Duodenal mucosa (tissue), 2 donors: ENCODE results near the gene RGL3.
A peak's percentile ranks its signal among the peaks of the same experiment; 100 is the strongest.
"Not testable (repeated sequence)": the region's sequence is repeated elsewhere in the genome, so short reads cannot be mapped to it uniquely, and the experiment has no call there.

Source experiments
- H3K27ac ChIP-seq: one replicate; pipeline ENCODE4 v1.7.0; 2013; ENCODE audit warnings: low read depth, low read length
- H3K27me3 ChIP-seq, 2 donors: one replicate each; pipeline ENCODE4 v1.7.0; 2013; ENCODE audit warnings: low read length in 2 of 2, control low read depth in 1 of 2; ENCODE audit not compliant: insufficient read depth in 2 of 2, control insufficient read depth in 1 of 2
- H3K36me3 ChIP-seq, 2 donors: one replicate each; pipeline ENCODE4 v1.7.0; 2013; ENCODE audit warnings: low read length in 2 of 2, control low read depth in 1 of 2; ENCODE audit not compliant: insufficient read depth in 2 of 2, control insufficient read depth in 1 of 2
- H3K4me1 ChIP-seq, 2 donors: one replicate each; pipeline ENCODE4 v1.7.0; 2013; ENCODE audit warnings: low read length in 2 of 2, control low read depth in 1 of 2; ENCODE audit not compliant: insufficient read depth in 2 of 2, control insufficient read depth in 1 of 2
- H3K4me3 ChIP-seq, 2 donors: one replicate each; pipeline ENCODE4 v1.7.0; 2013; ENCODE audit warnings: low read length in 2 of 2, low read depth in 1 of 2
- H3K9ac ChIP-seq, 2 donors: one replicate each; pipeline ENCODE4 v1.7.0; 2013; ENCODE audit warnings: low read length in 2 of 2, low read depth in 1 of 2
- H3K9me3 ChIP-seq, 2 donors: one replicate each; pipeline ENCODE4 v1.7.0; 2013; ENCODE audit warnings: low read length in 2 of 2, control low read depth in 1 of 2; ENCODE audit not compliant: control insufficient read depth in 1 of 2

RGL3 gene

DNA sequence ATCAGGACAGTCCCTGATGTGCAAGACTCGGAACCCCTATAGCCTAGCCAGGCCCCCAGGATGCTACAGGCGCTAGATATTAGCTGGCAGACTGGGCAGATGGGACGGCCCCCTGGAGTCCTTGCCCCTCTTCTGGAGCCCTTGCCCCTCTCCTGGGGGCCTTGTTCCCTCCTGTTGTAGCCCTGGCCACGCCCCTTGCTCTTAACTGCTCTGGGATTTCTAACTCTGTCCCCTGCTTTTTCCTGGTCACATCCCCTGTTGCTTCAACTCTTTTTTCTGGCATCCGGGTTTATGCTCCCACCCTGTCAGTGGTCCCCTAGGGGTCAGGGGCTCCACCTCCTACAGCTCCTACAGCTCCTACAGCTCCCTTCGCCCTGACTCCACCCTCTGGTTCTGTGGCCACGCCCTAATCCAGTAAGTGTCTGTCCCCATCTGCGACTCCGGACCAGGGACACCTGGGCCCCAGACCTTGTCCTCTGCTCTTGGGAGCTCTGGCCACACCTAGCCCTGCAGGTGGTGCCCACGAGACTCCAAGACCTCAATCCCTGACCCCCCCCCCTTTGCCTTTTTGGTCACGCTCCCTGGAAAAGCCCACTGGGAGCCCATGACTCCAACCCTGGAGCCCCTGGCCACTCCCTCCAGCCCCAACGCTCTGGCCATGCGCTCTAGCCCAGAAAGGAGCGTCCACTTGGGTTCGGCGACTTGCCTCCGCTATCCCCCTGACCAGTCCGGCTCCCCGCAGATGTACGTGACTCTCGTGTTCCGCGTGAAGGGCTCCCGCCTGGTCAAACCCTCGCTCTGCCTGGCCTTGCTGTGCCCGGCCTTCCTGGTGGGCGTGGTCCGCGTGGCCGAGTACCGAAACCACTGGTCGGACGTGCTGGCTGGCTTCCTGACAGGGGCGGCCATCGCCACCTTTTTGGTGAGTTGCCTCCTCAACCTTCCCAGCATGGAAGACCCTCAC lies 57.1 kb downstream of the RGL3 start:
- H3K27ac ChIP-seq: no peak overlapping the region
- H3K9ac ChIP-seq: no peak overlapping the region
- no peak overlapping the region for H3K4me3 ChIP-seq
- H3K36me3 ChIP-seq: peaks cover 0 to 9% of the 10 kb centered on the region in 2 donors
- H3K27me3 ChIP-seq: no peaks in the 10 kb centered on the region
- no peaks in the 10 kb centered on the region for H3K9me3 ChIP-seq
- peaks cover 11 to 13% of the 10 kb centered on the region in 2 donors for H3K4me1 ChIP-seq

- peaks cover 13 to 14% of the 10 kb centered on the region in 2 donors for H3K4me1 ChIP-seq
- no peak overlapping the region for H3K9ac ChIP-seq
- H3K27me3 ChIP-seq: no peaks in the 10 kb centered on the region
- no peak overlapping the region for H3K27ac ChIP-seq
- H3K36me3 ChIP-seq: peaks cover 0 to 9% of the 10 kb centered on the region in 2 donors
- H3K4me3 ChIP-seq: no peak overlapping the region
- no peaks in the 10 kb centered on the region for H3K9me3 ChIP-seq
Measured at GRCh38 chr19:11361037-11361770, 57.9 kb downstream of the RGL3 start.

GRCh38 chr19:11359421-11359820 lies 59.7 kb downstream of the RGL3 start:
- Histone ChIP-seq H3K27ac (no peak overlapping the region), H3K36me3 (peaks cover 0 to 4% of the 10 kb centered on the region in 2 donors)

DNA sequence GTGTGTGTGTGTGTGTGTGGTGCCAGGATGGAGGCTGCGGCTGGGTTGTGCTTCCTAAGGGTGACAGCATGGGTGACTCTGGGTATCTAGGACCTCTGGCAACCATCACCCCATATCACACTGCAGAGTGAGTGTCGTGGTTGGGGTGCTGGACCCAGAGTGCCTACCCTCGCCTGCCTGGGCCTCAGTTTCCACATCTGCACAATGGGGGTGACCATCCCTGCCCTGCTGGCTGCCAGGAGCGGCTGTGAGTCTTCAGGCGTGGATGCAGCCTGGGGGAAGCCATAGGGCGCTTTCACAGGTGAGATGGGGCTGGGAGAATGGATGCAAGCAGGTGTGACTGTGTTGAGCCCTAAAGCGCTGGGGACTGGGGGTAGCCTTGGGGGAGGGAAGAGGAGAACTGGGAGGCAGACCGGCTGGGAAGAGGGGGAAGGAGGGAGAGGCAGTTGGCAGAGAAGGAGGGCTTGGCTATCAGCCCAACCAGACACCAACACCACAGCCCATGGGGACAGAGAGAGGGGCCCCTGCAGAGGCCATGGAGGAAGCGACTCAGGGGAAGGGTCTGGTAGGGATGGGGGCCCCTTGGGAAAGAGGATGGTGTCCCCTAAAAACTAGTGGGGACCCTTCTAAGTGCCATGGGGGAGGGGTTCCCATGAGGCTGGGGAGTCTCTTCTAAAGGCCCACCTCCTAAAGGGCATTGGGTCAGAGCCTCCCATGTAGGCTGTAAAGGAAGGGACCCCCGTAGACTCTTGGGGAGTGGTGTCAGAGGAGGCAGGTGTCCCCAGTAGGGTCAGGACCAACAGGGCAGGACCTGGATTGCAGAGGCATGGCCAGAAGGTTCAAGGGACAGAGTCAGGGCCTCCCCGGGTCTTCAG lies 62.2 kb downstream of the RGL3 start:
- no peak overlapping the region for H3K4me3 ChIP-seq
- no peak overlapping the region for H3K9ac ChIP-seq
- peaks cover 17 to 20% of the 10 kb centered on the region in 2 donors for H3K4me1 ChIP-seq

More at GRCh38 chr19:11359421-11359820, 59.7 kb downstream of the RGL3 start:
- Histone ChIP-seq H3K4me3 (no peak overlapping the region), H3K9ac (no peak overlapping the region), H3K27me3 (peaks cover 0 to 6% of the 10 kb centered on the region in 2 donors), H3K4me1 (peaks cover 19 to 20% of the 10 kb centered on the region in 2 donors), H3K9me3 (no peaks in the 10 kb centered on the region)

DNA sequence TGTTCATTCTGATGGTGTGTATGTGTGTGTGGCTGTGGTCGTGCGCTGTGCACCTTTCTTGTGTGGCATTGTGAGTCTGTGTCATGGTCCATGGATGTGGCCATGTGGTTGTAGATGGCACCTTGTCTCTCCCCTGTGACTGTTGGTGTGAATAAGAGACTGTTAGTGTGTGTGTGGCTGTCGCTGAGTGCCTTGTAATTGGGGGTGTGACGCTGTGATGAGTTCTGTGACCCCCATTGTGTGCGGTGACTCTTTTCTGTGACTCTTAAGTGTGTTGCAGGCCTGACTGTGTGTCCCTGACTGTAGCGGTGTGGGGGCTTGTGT lies 63.1 kb downstream of the RGL3 start:
- H3K4me3 ChIP-seq: peak overlapping the region; percentile 57 to 66
- no peaks in the 10 kb centered on the region for H3K9me3 ChIP-seq
- H3K4me1 ChIP-seq: peaks cover 8 to 11% of the 10 kb centered on the region in 2 donors
- H3K9ac ChIP-seq: no peak overlapping the region
- H3K27ac ChIP-seq: no peak overlapping the region
- H3K27me3 ChIP-seq: peaks cover 0 to 6% of the 10 kb centered on the region in 2 donors
- no peaks in the 10 kb centered on the region for H3K36me3 ChIP-seq

More for the DNA sequence above, 62.2 kb downstream of the RGL3 start:
- peaks cover 0 to 6% of the 10 kb centered on the region in 2 donors for H3K27me3 ChIP-seq
- no peaks in the 10 kb centered on the region for H3K36me3 ChIP-seq
- no peak overlapping the region for H3K27ac ChIP-seq
- no peaks in the 10 kb centered on the region for H3K9me3 ChIP-seq

DNA sequence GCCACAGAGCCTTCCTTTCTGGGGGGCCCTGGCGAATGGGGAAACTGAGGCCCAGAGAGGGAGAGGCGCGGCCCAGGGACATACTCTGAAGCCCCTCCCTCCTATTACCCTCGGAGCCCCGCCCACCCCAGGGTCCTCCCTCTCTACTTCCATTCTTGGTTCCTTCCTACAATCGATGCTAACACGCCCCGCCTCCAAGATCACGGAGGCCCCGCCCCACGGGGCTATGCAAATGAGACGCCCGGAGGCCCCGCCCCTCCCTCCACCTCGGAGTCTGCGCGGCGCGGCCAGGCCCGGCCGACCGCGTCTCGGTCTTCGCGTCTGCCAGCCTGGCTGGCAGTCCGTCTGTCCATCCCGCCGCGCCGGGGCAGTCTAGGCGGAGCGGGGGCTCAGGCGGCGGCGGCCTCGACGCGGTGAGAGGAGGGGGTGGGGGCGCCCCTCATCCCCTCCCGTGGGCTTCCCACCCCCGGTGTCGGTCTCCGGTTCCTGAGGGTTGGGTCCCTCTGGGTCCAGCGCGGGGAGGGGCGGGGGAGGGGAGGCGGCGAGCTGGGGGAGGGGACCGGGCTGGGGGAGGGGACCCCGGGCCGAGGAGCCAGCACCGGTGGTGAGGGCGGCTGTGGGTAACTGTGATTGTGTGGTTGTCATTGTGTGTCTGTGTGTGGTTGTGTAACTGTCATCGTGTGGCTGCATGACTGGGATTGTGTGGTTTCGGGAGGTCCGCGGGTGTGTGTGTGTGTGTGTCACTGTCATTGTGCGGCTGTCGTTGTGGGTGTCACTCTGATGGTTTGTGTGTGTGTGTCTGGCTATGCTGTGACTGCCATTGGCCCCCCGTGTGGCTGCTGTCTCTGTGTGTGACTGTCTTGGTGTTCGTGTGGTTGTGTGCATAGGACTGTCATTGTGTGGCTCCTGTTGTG lies 63.7 kb downstream of the RGL3 start, which contains the start of gene PLPPR2:
TSS of gene PLPPR2 (plus strand) at position 273 of the 914 bp plus-strand sequence. CDS start 2,242 bp downstream, outside the sequence.
- Histone ChIP-seq H3K9me3 (no peaks in the 10 kb centered on the region), H3K27ac (no peak within 1 kb of the TSS), H3K4me3 (peak within 1 kb of the TSS; percentile 57 to 66), H3K36me3 (no peaks in the 10 kb centered on the region), H3K4me1 (peaks cover 7 to 9% of the 10 kb centered on the region in 2 donors), H3K27me3 (peaks cover 0 to 6% of the 10 kb centered on the region in 2 donors), H3K9ac (peak within 1 kb of the TSS in 1 of 2 donors; percentile 30)

DNA sequence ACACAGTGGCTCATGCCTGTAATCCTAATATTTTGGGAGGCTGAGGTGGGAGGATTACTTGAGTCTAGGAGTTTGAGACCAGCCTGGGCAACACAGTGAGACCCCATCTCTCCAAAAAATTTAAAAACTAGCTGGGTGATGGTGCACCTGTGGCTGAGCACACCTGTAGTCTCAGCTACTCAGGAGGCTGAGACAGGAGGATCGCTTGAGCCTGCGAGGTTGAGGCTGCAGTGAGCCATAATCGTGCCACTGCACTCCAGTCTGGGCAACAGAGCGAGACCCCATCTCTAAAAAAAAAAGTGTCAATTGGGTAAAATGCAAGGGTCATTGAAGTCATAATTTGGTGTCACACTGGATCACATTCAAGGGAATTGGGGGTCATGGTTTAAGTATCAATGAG lies 65.0 kb downstream of the RGL3 start:
- not testable (repeated sequence) for H3K9ac ChIP-seq, H3K9me3 ChIP-seq, H3K4me3 ChIP-seq, H3K27ac ChIP-seq, H3K36me3 ChIP-seq, H3K4me1 ChIP-seq, H3K27me3 ChIP-seq

DNA sequence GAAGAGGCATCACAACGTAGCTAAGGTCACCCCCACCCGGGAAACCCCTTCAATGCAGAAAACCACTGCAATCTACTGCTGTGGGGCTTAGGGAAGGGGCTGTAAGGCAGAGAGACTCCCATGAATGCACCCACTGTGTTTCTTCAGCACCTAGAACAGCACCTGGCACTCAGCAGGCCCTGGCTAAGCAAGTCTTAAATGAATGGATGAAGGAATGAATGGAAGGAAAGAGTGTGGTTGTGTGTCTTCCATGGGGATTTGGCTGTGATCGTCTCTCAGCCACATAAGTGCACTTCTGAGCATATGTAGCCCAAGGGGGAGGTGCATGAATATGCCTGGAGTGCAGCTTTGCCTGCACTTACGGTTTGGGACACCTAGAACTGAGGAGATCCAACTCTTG lies 69.9 kb downstream of the RGL3 start:
- Histone ChIP-seq H3K36me3 (no peaks in the 10 kb centered on the region), H3K4me3 (no peak overlapping the region), H3K9ac (no peak overlapping the region), H3K27me3 (no peaks in the 10 kb centered on the region), H3K4me1 (peaks cover 16 to 23% of the 10 kb centered on the region in 2 donors), H3K27ac (no peak overlapping the region), H3K9me3 (peaks cover 0 to 5% of the 10 kb centered on the region in 2 donors)

GRCh38 chr19:11347546-11348039 lies 71.5 kb downstream of the RGL3 start:
- peaks cover 18 to 30% of the 10 kb centered on the region in 2 donors for H3K4me1 ChIP-seq
- no peak overlapping the region for H3K27ac ChIP-seq
- H3K36me3 ChIP-seq: no peaks in the 10 kb centered on the region
- H3K4me3 ChIP-seq: no peak overlapping the region
- no peaks in the 10 kb centered on the region for H3K27me3 ChIP-seq
- peaks cover 0 to 5% of the 10 kb centered on the region in 2 donors for H3K9me3 ChIP-seq
- no peak overlapping the region for H3K9ac ChIP-seq
